ENCODE data around the gene TRPC1. TPM values are rescaled to one million over a fixed set of nuclear protein-coding genes. Genes with fewer than 3 reads are reported as not detected.

Gene TRPC1
- 10 to 100 TPM; 10.3 to 11.7 TPM for total RNA-seq

DNA sequence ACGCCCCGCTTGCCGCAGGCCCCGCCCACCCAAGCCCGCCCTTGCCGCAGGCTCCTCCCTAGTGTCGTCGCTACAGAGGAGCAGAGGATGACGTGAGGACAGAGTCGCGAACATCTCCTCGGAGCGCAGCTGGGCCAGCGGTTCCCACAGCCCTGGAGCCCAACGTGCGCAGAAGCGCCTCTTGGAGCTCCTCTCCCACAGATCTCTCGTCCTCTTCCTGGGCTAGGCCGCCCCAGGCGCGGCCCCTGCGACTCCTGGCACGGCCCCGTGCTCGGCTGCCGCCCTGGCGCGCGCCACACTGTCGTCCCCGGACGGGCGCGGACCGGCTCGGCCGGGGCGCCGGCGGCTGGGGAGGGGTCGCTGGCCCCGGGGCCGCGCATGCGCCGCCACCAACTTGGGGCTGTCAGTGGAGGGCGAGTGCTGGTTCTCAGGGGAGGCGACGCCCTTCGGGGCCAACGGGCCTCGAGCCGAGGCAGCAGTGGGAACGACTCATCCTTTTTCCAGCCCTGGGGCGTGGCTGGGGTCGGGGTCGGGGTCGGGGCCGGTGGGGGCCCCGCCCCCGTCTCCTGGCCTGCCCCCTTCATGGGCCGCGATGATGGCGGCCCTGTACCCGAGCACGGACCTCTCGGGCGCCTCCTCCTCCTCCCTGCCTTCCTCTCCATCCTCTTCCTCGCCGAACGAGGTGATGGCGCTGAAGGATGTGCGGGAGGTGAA lies at the start of gene TRPC1:
Gene TRPC1 (plus strand): TSS at position 67 of the 714 bp plus-strand sequence. CDS start 526 bp downstream, at position 593.

Small RNA genes lying within 50 kb of the gene (small RNA-seq; reads per million reads assigned to genes)
- gene RNU7-47P = 0 reads per million in 2 donors

Other genes with a start within 250 kb of the TRPC1 start
- 10 to 100 TPM; 22.4 to 27.6 TPM for gene ATR, start 145.3 kb upstream of the TRPC1 start, total RNA-seq
- gene PLS1, start 127.6 kb upstream of the TRPC1 start, total RNA-seq = 1 to 10 TPM; 2.8 to 5.7 TPM
- 1 to 10 TPM; 3.8 to 9.0 TPM for gene PCOLCE2, start 165.0 kb downstream of the TRPC1 start, total RNA-seq
- gene PAQR9, start 239.6 kb downstream of the TRPC1 start, total RNA-seq = not detected